Measurements from ENCODE around the gene EDC4. TPM values are rescaled to one million over a fixed set of nuclear protein-coding genes. Genes with fewer than 3 reads are reported as not detected.

EDC4 gene
- total RNA-seq, 1 donor from 2014 or later = 48.8 TPM

- H3K9me3 ChIP-seq = no peaks in the 10 kb centered on the region
- H3K36me3 ChIP-seq = no peaks in the 10 kb centered on the region
- peak overlapping the region; percentile 99 for H3K27ac ChIP-seq
- H3K27me3 ChIP-seq = no peaks in the 10 kb centered on the region
- TF ChIP-seq, protein P1, sequence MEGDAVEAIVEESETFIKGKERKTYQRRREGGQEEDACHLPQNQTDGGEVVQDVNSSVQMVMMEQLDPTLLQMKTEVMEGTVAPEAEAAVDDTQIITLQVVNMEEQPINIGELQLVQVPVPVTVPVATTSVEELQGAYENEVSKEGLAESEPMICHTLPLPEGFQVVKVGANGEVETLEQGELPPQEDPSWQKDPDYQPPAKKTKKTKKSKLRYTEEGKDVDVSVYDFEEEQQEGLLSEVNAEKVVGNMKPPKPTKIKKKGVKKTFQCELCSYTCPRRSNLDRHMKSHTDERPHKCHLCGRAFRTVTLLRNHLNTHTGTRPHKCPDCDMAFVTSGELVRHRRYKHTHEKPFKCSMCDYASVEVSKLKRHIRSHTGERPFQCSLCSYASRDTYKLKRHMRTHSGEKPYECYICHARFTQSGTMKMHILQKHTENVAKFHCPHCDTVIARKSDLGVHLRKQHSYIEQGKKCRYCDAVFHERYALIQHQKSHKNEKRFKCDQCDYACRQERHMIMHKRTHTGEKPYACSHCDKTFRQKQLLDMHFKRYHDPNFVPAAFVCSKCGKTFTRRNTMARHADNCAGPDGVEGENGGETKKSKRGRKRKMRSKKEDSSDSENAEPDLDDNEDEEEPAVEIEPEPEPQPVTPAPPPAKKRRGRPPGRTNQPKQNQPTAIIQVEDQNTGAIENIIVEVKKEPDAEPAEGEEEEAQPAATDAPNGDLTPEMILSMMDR (IDR thresholded peaks at IDR 0.05) = peak; percentile 29
- peak; percentile 73 for DNase-seq
- intact Hi-C loops (cut with DNase I) = no loop called here
- ATAC-seq = peak; percentile 35
- H3K4me3 ChIP-seq = peak overlapping the region; percentile 89
- peaks cover 33% of the 10 kb centered on the region for H3K4me1 ChIP-seq
Measured at GRCh38 chr16:67842509-67843342, 30.1 kb upstream of the EDC4 start.

GRCh38 chr16:67843343-67843765, 29.5 kb upstream of the EDC4 start:
- DNase-seq = no peak
- H3K36me3 ChIP-seq = no peaks in the 10 kb centered on the region
- no peaks in the 10 kb centered on the region for H3K27me3 ChIP-seq
- peak overlapping the region; percentile 89 for H3K4me3 ChIP-seq
- H3K27ac ChIP-seq = peak overlapping the region; percentile 99
- peaks cover 40% of the 10 kb centered on the region for H3K4me1 ChIP-seq
- intact Hi-C loops (cut with DNase I) = no loop called here
- TF ChIP-seq, protein P1 (IDR thresholded peaks at IDR 0.05) = no peak
- ATAC-seq = no peak
- no peaks in the 10 kb centered on the region for H3K9me3 ChIP-seq

DNA sequence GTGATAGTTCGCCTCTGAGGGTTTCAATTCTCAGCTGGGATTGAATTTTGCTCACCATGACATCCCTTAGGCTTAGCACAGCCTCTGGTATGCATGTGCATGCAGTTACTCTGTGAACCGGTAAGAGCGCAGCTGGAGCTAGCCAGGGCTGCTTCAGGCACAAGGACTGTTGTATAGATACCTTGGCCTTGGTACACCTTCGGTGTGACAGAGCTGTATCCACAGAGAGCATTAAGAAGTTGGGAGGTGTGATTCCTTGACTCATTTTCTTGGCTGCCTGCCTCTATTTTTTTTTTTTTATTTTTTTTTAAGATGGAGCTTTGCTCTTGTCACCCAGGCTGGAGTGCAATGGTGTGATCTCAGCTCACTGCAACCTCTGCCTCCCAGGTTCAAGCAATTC, 28.4 kb upstream of the EDC4 start:
- ATAC-seq = no peak
- intact Hi-C loops (cut with DNase I) = no loop called here
- Histone ChIP-seq H3K9me3 (no peaks in the 10 kb centered on the region), H3K4me3 (peak overlapping the region; percentile 12), H3K27me3 (no peaks in the 10 kb centered on the region), H3K27ac (no peak overlapping the region), H3K4me1 (peaks cover 45% of the 10 kb centered on the region), H3K36me3 (no peaks in the 10 kb centered on the region)
- TF ChIP-seq, protein P1 (IDR thresholded peaks at IDR 0.05) = no peak
- no peak for DNase-seq

DNA sequence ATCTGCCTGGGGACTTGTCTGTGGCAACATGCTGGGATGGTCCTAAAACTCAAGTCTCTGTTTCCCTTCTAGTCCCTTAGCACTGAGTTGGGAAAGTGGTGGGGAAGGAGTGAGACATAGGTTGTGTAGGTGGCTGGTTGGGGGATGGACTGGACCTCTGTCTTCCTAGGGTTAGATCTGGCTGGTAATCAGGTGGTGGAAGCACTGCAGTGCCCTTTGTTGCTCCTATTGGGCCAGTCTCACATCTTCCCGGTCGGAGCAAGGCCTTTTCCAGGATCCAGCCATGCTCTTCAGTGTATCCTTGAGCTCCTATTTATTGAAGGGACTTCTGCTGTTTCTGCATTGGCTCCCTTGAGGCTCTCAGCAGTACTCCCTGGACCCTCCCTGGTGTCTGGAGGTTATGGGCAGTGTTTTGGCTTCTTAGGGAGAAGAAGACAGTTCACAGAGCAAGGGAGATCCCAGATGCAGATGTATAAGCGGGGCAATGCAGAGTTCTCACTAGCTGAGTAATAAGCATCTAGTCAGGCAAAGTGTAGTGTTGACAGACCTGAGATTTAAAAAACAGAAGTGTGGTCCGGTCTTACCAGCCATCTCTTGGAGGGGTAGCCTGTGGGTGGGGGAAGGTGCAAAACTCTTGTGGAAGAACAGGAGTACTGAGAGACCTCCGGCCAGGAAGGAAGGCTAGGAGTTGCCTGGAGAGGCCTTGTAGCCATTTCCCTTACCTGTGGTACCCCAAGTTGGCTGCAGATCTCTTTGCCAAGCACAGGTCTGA, 27.4 kb upstream of the EDC4 start:
- H3K4me3 ChIP-seq = peak overlapping the region; percentile 100
- ATAC-seq (no peak), DNase-seq (no peak)
- TF ChIP-seq, protein P1 (IDR thresholded peaks at IDR 0.05) = no peak
- no peaks in the 10 kb centered on the region for H3K27me3 ChIP-seq
- no peaks in the 10 kb centered on the region for H3K9me3 ChIP-seq
- intact Hi-C loops (cut with DNase I) = no loop called here
- H3K4me1 ChIP-seq = peaks cover 45% of the 10 kb centered on the region
- H3K27ac ChIP-seq = peak overlapping the region; percentile 88
- no peaks in the 10 kb centered on the region for H3K36me3 ChIP-seq

DNA sequence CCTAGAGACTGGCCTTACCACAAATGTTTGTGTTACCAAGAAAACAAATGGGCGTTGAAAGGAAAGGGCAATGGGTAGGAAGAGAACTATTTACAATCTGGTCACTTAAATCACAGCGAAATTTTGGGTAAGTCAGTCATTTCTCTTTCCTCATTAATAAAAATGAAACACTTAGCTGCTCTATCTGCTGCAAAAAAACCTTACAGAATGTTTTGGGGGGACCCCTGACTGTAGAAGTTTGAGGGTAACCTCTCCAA, 26.9 kb upstream of the EDC4 start:
- DNase-seq (no peak), ATAC-seq (no peak)
- intact Hi-C loops (cut with DNase I) = no loop called here
- peak overlapping the region; percentile 88 for H3K27ac ChIP-seq
- peak overlapping the region; percentile 100 for H3K4me3 ChIP-seq
- H3K9me3 ChIP-seq = no peaks in the 10 kb centered on the region
- no peaks in the 10 kb centered on the region for H3K27me3 ChIP-seq
- H3K4me1 ChIP-seq = peaks cover 45% of the 10 kb centered on the region
- TF ChIP-seq, protein P1 (IDR thresholded peaks at IDR 0.05) = no peak
- no peaks in the 10 kb centered on the region for H3K36me3 ChIP-seq
